Measurements from ENCODE around the gene GCFC2. TPM values are rescaled to one million over a fixed set of nuclear protein-coding genes. Genes with fewer than 3 reads are reported as not detected.

GCFC2 gene
- total and polyA plus RNA-seq, 4 donors: 9.5 to 44.9 (median 20.4) TPM

GRCh38 chr2:75707901-75708300 lies 2.8 kb downstream of the GCFC2 start:
- Histone ChIP-seq H3K4me3 (no peak overlapping the region), H3K9ac (ENCODE audit: insufficient read depth in 1 of 2, low read length in 2 of 2) (no peak overlapping the region), H3K36me3 (ENCODE audit: control insufficient read depth in 4 of 4, insufficient read depth in 4 of 4, low read length in 4 of 4) (peaks cover 6 to 24% (median 15%) of the 10 kb centered on the region in 4 donors), H3K27me3 (ENCODE audit: control insufficient read depth in 3 of 3, insufficient read depth in 3 of 3, low read length in 2 of 3) (no peaks in the 10 kb centered on the region), H3K4me1 (ENCODE audit: control insufficient read depth in 5 of 5, insufficient read depth in 5 of 5, low read length in 5 of 5) (peaks cover 0 to 22% (median 4%) of the 10 kb centered on the region in 5 donors), H3K9me3 (ENCODE audit: control insufficient read depth in 4 of 4, insufficient read depth in 3 of 4, low read length in 3 of 4) (no peaks in the 10 kb centered on the region), H3K27ac (ENCODE audit: low read depth in 1 of 2, low read length in 1 of 2) (no peak overlapping the region)
- DNase-seq: no peak
- WGBS, 2 donors: 83 to 94% methylated on average over 3 of the region's 3 CpGs
- no peak for ATAC-seq (ENCODE audit: insufficient read depth, low FRiP score)
- TF ChIP-seq CTCF (IDR thresholded peaks at IDR 0.05; ENCODE audit: control extremely low read depth, extremely low read depth): no peak

GRCh38 chr2:75705921-75706320 lies 4.8 kb downstream of the GCFC2 start:
- DNase-seq (peak in 1 of 3 donors; percentile 23), ATAC-seq (ENCODE audit: insufficient read depth, low FRiP score) (no peak)
- TF ChIP-seq CTCF (IDR thresholded peaks at IDR 0.05; ENCODE audit: control extremely low read depth, extremely low read depth): no peak
- H3K36me3 ChIP-seq (ENCODE audit: control insufficient read depth in 4 of 4, insufficient read depth in 4 of 4, low read length in 4 of 4): peaks cover 10 to 35% (median 22%) of the 10 kb centered on the region in 4 donors
- 3 to 27% methylated on average over 1 of the region's 1 CpG for WGBS, 2 donors
- H3K9me3 ChIP-seq (ENCODE audit: control insufficient read depth in 4 of 4, insufficient read depth in 3 of 4, low read length in 3 of 4): no peaks in the 10 kb centered on the region
- H3K9ac ChIP-seq (ENCODE audit: insufficient read depth in 1 of 2, low read length in 2 of 2): no peak overlapping the region
- H3K4me3 ChIP-seq: no peak overlapping the region
- peaks cover 0 to 16% (median under 1%) of the 10 kb centered on the region in 5 donors for H3K4me1 ChIP-seq (ENCODE audit: control insufficient read depth in 5 of 5, insufficient read depth in 5 of 5, low read length in 5 of 5)
- no peaks in the 10 kb centered on the region for H3K27me3 ChIP-seq (ENCODE audit: control insufficient read depth in 3 of 3, insufficient read depth in 3 of 3, low read length in 2 of 3)
- H3K27ac ChIP-seq (ENCODE audit: low read depth in 1 of 2, low read length in 1 of 2): no peak overlapping the region

GRCh38 chr2:75703589-75704287 lies 7.0 kb downstream of the GCFC2 start:
- no peak for DNase-seq
- Histone ChIP-seq H3K27ac (ENCODE audit: low read depth in 1 of 2, low read length in 1 of 2) (no peak overlapping the region), H3K9me3 (ENCODE audit: control insufficient read depth in 4 of 4, insufficient read depth in 3 of 4, low read length in 3 of 4) (no peaks in the 10 kb centered on the region), H3K4me3 (no peak overlapping the region), H3K27me3 (ENCODE audit: control insufficient read depth in 3 of 3, insufficient read depth in 3 of 3, low read length in 2 of 3) (no peaks in the 10 kb centered on the region), H3K36me3 (ENCODE audit: control insufficient read depth in 4 of 4, insufficient read depth in 4 of 4, low read length in 4 of 4) (peaks cover 14 to 39% (median 29%) of the 10 kb centered on the region in 4 donors), H3K9ac (ENCODE audit: insufficient read depth in 1 of 2, low read length in 2 of 2) (no peak overlapping the region), H3K4me1 (ENCODE audit: control insufficient read depth in 5 of 5, insufficient read depth in 5 of 5, low read length in 5 of 5) (peaks cover 0 to 4% (median 0%) of the 10 kb centered on the region in 5 donors)
- ATAC-seq (ENCODE audit: insufficient read depth, low FRiP score): no peak
- TF ChIP-seq CTCF (IDR thresholded peaks at IDR 0.05; ENCODE audit: control extremely low read depth, extremely low read depth): no peak
- 80 to 88% methylated on average over 4 of the region's 4 CpGs for WGBS, 2 donors
